ENCODE measurements around the gene FNDC8. TPM values are rescaled to one million over a fixed set of nuclear protein-coding genes. Genes with fewer than 3 reads are reported as not detected.
A peak's percentile ranks its signal among the peaks of the same experiment; 100 is the strongest.

FNDC8 gene
- total and polyA plus RNA-seq, 9 of the 15 experiments (the other 6 are each of a cell fraction or from before 2014, with no cell fraction given): 0.04 TPM; not detected in 8

DNA sequence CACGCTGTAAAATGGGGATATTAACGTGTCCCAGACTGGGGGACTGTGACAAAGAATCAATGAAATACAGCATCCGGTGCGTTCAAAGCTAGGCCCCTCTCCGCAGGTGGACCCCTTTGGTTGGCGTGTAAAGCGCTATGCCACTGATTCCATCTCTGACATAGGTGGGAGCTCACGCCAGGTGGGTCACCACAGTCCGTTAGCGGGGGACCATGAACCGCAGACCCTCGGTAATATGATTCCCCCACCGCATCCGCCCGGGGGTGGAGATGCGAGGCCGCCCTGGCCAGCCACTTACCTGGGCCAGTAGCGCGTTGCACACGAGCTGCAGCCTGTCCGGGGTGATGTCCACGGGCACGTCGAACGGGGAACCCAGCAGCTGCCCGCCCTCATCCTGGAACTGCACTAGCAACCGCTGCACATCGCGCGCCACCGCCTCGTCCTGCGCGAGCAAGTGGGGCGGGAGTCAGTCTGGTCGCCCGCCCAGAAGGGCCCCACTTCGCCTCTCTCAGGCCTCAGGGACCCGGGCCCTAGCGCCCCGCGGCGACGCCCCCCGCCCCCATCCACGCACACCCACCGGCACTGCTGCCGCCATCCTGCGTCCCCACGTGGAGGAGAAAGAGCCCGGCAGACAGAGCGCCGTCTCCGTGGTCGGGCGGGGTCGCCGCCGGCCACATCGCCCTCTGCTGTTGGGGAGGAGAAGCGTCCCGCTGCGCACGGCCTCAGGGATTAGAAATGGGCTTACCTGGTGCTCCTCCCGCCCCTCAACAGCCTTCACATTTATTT, 20.5 kb downstream of the FNDC8 start, which contains the start of gene NLE1 (continued):
- TF ChIP-seq E2F6 (IDR thresholded peaks at IDR 0.05; ENCODE audit: borderline replicate concordance in 1 of 2, extremely low read depth in 1 of 2, insufficient read depth in 1 of 2, insufficient read length in 1 of 2, low read depth in 1 of 2, low read length in 1 of 2, poor library complexity in 1 of 2, severe bottlenecking in 1 of 2) (peak; percentile 74 to 80), BRD9 (IDR thresholded peaks at IDR 0.05; ENCODE audit: low read depth, partially characterized antibody) (no peak), MTA1 (IDR thresholded peaks at IDR 0.05; ENCODE audit: borderline replicate concordance) (no peak), TCF15 (CRISPR knock-in tag; IDR thresholded peaks at IDR 0.05) (no peak), EHMT2 (IDR thresholded peaks at IDR 0.05) (no peak), COPS2 (conservative IDR thresholded peaks at IDR 0.05) (no peak), FOXA3 (CRISPR knock-in tag; conservative IDR thresholded peaks at IDR 0.05 in 1 of 2, IDR thresholded peaks at IDR 0.05 in 1 of 2) (no peak), ZNF197 (CRISPR knock-in tag; IDR thresholded peaks at IDR 0.05; ENCODE audit: low read depth) (no peak), RBM15 (IDR thresholded peaks at IDR 0.05; ENCODE audit: insufficient read depth, low read length) (no peak), FOXJ3 (CRISPR knock-in tag; IDR thresholded peaks at IDR 0.05) (no peak), CHD2 (IDR thresholded peaks at IDR 0.05; ENCODE audit: low read depth, low read length) (peak; percentile 42; the same call in 1 of the 2 replicates), MCM3 (IDR thresholded peaks at IDR 0.05) (no peak), PBX2 (CRISPR knock-in tag; IDR thresholded peaks at IDR 0.05; ENCODE audit: low read depth) (no peak), PBX2 (tag; conservative IDR thresholded peaks at IDR 0.05; ENCODE audit: low read depth) (no peak), BHLHE40 (IDR thresholded peaks at IDR 0.05; ENCODE audit: low read length) (peak; percentile 54; the same call in 1 of the 2 replicates), MEF2D (tag; conservative IDR thresholded peaks at IDR 0.05; ENCODE audit: low read depth) (no peak), XRCC3 (IDR thresholded peaks at IDR 0.05) (no peak)
- TF ChIP-seq, protein P1, sequence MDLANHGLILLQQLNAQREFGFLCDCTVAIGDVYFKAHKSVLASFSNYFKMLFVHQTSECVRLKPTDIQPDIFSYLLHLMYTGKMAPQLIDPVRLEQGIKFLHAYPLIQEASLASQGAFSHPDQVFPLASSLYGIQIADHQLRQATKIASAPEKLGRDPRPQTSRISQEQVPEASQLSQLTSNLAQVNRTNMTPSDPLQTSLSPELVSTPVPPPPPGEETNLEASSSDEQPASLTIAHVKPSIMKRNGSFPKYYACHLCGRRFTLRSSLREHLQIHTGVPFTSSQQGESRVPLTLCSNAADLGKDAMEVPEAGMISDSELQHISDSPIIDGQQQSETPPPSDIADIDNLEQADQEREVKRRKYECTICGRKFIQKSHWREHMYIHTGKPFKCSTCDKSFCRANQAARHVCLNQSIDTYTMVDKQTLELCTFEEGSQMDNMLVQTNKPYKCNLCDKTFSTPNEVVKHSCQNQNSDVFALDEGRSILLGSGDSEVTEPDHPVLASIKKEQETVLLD (IDR thresholded peaks at IDR 0.05): 0 out of 2 replicates have a peak, but pooled peaks have one; percentile 24
- TF ChIP-seq, protein P2, sequence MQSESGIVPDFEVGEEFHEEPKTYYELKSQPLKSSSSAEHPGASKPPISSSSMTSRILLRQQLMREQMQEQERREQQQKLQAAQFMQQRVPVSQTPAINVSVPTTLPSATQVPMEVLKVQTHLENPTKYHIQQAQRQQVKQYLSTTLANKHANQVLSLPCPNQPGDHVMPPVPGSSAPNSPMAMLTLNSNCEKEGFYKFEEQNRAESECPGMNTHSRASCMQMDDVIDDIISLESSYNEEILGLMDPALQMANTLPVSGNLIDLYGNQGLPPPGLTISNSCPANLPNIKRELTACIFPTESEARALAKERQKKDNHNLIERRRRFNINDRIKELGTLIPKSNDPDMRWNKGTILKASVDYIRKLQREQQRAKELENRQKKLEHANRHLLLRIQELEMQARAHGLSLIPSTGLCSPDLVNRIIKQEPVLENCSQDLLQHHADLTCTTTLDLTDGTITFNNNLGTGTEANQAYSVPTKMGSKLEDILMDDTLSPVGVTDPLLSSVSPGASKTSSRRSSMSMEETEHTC (IDR thresholded peaks at IDR 0.05): no peak
- TF ChIP-seq, protein P3, sequence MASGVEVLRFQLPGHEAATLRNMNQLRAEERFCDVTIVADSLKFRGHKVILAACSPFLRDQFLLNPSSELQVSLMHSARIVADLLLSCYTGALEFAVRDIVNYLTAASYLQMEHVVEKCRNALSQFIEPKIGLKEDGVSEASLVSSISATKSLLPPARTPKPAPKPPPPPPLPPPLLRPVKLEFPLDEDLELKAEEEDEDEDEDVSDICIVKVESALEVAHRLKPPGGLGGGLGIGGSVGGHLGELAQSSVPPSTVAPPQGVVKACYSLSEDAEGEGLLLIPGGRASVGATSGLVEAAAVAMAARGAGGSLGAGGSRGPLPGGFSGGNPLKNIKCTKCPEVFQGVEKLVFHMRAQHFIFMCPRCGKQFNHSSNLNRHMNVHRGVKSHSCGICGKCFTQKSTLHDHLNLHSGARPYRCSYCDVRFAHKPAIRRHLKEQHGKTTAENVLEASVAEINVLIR (CRISPR knock-in tag; IDR thresholded peaks at IDR 0.05): no peak
